Activated CD8-positive, alpha-beta memory T cell treated with anti-CD3 and anti-CD28 coated beads, Interleukin-2, amount 50 U/mL, for 24 hours (primary cell): Measurements from ENCODE around the gene PLEKHG3.
"Not testable (repeated sequence)": the region's sequence is repeated elsewhere in the genome, so short reads cannot be mapped to it uniquely, and the experiment has no call there.

Source experiments
- DNase-seq: peaks from one replicate; pipeline ENCODE4 v3.0.0-alpha.2; 2020; ENCODE audit errors: extremely low read depth

The PLEKHG3 gene

DNA sequence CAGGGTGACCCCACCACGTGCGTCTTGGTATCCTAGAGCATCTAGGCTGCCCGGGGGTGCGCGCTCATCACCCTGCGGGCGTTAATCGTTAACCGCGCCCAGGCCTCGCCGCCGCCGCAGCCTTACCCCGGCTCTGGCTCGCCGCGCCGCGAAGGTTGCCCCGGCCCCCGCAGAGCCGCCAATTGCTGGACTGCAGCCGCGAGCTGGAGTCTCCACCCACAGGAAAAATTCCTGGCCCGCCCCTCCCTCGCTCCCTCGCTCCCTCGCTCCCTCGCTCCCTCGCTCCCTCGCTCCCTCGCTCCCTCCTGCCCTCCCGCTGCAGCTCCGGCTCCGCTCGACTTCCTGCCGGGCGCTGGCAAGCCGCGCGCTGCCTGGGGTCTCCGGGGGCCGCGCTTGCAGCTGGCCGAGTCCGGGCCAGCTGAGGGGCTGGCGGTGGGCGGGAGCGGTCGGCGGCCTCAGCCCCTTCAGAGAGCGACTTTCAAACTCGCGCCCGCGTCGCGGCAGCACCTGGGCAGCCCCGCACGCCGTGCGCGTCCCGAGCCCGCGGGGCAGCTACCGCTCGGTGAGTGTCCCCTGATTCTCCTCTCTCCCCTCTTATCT is at the start of gene PLEKHG3:
TSS of gene PLEKHG3 (plus strand) at position 282 of the 600 bp plus-strand sequence. CDS start 23,208 bp downstream, outside the sequence.
- no peak for DNase-seq

DNA sequence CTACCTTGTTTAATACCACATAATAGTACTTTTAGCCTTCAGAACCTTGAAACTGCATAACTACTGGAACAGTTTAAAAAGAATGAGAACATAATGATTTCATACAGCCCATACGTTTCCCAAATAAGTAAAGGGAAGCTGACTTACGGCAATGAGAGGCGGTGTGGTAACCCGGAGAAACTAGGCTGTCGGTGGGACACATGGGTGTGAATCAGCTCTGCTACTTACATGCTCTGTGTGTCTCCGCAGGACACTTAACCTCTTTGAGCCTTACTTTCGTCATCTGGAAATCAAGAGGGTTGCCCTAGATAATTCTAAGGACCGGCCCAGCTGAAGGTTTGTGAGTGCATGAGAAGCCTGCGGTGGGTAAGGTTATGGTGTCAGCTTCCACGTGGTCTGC is 49.3 kb upstream of the PLEKHG3 start:
- no peak for DNase-seq

DNA sequence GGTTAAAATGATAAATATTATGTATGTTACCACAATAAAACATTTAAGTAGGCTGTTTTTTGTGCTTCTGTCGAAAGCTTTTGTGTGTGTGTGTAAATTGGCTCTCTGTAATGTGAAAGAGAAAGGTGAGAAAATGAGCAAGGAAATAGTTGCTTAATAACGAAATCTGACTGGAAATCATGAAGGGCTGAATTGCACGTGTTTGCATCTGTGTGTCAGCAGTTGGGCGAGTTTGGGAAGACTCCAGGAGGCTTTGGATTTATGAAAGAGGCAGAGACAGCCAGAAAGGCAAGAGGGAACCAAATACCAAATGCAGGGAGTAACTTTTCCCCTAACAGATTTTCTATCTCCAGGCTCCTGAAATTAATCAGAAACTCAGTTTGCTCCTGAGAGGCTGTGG is 47.2 kb upstream of the PLEKHG3 start:
- no peak for DNase-seq

DNA sequence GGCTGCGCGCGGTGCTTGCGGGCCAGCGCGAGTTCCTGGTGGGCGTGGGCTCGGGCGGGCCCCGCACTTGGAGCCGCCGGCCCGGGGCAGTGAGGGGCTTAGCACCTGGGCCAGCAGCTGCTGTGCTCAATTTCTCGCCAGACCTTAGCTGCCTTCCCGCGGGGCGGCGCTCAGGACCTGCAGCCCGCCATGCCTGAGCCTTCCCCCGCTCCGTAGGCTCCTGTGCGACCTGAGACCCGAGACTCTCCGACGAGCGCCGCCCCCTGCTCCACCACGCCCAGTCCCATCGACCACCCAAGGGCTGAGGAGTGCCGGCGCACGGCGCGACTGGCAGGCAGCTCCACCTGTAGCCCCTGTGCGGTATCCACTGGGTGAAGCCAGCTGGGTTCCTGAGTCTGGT is 46.0 kb upstream of the PLEKHG3 start:
- no peak for DNase-seq

DNA sequence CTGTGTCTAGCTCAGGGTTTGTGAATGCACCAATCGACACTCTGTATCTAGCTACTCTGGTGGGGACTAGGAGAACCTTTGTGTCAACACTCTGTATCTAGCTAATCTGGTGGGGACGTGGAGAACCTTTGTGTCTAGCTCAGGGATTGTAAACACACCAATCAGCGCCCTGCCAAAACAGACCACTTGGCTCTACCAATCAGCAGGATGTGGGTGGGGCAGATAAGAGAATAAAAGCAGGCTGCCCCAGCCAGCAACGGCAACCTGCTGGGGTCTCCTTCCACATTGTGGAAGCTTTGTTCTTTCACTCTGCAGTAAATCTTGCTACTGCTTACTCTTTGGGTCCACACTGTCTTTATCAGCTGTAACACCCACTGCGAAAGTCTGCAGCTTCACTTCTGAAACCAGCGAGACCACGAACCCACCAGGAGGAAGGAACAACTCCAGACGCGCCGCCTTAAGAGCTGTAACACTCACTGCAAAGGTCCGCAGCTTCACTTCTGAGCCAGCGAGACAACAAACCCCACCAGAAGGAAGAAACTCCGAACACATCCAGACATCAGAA is 45.4 kb upstream of the PLEKHG3 start:
- DNase-seq = not testable (repeated sequence)

DNA sequence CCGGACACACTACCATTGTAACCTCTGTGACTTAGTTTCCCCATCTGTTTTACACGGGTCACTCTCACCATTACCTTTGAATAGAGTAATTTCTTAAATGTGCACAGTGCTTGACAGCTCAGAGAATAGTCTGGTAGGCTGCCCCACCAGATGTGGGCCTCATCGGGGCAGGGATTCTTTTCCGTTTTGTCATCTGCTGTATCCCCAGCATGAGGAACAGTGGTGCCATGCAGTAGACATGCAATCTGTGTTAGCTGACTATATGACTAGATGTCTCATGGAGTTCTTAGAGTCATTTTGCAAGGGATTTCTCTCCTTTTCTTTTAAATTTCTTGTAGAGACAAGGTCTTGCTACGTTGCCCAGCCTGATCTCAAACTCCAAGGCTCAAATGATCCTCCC is 44.9 kb upstream of the PLEKHG3 start:
- no peak for DNase-seq

DNA sequence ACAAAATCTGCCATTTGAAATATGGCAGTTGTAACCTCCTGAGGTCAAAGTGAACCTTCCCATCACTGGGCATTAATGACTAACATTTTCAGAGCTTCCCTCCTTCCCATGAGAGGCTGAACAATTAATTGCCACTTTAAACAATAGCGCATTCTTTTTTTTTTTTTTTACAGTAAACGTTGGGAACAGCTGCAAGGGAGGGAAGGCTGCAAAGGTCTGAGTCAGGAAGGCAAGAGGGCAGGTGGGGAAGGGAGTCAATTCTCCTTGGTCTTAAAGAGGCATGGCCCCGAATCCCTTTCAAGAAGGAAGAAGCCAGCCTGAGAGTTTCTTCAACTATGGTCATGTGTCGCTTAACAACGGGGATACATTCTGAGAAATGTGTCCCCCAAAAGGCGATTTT is 41.0 kb upstream of the PLEKHG3 start:
- no peak for DNase-seq

DNA sequence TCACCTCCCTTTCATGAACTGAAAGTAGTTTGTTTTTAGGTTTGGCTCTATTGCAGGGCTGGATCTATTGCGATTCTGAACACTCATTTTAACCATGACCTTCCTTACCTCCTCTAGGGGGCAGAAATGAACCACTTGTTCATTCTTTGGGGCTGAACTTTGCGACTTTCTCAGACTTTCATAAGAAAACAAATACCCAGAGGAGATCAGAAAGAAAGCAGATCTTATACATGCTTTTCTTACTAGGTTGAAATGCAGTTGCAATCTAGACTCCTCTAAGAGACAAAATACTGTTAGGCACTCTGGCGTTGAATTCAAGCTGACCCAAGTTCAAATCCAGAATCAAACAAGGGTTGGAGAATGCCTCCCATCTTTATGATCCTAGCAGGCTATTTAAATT is 32.6 kb upstream of the PLEKHG3 start:
- DNase-seq = no peak

DNA sequence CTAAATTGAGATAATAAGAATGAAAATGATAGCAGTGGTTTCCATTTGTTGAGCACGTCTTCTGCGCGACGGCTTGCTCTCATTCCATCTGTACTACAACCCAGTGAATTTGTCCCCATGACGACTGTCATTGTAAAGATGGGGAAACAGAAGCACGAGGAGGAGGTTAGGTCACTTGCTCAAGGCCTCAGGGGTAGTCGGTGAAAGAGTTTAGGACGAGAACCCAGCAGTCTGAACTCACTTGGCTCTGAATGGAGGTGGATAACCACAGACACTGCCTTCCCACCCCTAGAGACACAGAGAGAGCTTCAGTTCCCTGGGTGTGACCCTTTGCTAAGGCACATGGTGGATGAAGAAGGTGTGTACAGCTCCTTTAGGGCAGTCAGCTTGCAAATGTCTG is 30.9 kb upstream of the PLEKHG3 start:
- no peak for DNase-seq

DNA sequence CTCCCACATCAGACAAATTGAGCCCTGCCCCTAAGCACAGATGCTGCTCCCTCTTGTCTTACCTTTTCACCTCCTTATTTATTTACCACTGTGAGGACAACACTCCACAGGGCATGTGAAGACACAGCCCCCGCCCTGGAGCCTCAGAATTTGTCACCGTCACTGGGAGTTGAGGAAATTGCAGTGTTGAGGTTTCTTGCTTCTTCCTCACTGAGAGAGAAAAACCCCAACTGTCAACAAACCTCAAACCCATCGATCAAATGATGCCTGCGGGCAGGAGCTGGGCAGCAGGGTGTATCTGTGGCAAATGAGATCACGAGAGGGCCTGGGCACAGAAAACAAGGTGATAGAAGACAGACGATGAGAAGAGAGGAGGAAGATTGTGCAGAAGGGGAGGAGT is 30.5 kb upstream of the PLEKHG3 start:
- DNase-seq = no peak

DNA sequence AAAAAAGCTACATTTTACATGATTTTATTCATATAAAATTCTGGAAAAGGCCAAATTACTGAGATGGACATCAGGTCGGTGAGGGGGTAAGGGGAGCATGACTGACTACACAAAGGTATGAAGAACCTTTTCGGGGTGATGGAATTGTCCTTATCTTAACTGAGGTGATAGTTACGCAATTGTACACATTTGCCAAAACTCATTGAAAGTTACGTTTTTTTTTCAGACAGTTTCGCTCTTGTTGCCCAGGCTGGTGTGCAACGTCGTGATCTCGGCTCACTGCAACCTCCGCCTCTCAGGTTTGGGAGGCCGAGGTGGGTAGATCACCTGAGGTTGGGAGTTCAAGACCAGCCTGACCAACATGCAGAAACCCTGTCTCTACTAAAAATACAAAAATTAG is 29.4 kb upstream of the PLEKHG3 start:
- DNase-seq = no peak

DNA sequence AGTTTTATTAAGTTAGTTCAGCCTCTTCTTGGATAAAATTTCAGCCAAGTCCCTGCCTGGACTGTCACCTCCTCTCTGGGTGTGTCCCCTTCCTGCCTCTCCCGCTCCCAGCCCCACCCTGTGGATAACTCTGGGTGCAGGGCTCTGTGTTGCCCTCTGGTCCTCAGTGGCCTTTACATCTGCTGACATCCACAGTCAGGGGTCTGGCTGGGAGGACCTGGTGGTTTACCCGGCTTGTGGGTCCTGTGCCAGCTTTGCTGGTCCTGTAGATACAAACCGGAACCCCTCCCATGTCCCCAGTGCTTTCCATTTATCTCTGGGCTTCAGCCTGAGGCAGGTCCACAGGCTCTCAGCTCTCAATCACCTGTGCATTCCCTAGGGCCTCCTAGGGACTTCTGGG is 28.9 kb upstream of the PLEKHG3 start:
- no peak for DNase-seq

DNA sequence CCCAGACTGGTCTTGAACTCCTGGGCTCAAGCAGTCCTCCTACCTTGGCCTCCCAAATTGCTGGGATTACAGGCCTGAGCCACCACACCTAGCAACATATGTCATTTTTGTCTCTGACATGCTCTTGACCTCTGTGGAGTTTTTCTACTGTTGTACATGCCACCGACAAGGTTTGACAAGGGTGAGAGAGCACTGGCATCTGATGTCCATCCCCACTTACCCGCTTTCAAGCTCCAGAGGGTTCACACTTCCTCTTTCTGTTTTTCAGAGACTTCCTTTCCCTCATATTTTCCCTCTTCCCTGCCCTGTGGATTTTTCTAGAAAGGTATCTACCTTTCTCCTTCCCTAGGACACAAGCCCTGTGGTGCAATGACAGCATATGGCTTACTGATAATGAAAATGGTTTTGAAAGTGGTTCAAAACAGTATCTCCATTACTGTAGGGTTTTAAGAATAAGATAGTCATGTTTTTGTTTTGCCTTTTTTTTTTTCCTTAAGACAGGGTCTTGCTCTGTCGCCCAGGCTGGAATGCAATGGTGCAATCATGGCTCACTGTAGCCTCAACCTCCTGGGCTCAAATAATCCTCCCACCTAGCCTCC is 27.7 kb upstream of the PLEKHG3 start:
- no peak for DNase-seq

DNA sequence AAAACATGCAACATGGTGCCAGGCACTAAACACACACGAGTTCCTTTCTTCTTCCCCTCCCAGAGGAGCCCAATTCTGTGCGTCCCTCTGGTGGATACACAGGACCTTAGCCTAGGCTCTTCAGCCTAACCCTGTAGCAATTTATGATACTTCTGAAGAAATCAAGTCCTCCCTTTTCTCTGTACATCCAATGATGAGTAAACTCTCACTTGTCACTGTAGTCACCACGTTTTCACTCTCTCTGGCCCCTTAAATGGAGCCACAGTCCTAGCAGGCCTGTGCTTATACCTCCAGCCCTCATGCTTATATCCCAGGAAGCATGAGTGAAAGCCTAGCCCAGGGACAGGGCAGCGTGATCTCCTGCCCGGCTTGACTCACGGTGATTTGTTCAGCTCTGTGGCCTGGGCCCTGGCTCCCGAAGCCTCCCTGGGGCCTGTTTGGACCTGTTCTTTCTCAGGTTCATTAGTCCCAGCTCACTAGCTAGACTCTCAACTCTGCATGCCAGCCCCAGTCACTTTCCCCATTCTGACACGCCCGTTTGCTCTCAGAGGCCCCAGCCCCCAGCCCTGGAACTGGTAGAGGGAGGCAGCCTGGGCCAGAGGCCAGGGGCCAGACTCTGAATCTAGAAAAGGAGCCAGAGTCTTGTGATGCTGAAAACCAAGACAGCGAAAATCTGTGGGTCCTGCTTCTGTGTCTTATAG is 24.1 kb upstream of the PLEKHG3 start:
- DNase-seq = no peak

DNA sequence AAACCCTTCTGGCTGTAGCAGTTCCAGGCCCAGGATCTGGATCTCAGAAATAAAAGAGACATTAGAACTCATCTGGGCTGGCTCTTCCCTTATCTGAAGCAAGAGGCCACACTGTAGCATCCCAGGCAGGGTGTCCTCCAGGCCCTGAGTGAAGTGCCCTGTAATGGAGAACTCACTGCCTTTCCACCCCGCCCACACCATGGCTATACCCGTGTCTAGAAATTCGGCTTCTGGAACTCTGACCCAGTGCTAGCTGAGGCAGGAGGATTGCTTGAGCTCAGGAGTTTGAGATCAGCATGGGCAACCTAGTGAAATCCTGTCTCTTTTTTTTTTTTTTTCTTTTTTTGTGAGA is 23.5 kb upstream of the PLEKHG3 start:
- DNase-seq = no peak

DNA sequence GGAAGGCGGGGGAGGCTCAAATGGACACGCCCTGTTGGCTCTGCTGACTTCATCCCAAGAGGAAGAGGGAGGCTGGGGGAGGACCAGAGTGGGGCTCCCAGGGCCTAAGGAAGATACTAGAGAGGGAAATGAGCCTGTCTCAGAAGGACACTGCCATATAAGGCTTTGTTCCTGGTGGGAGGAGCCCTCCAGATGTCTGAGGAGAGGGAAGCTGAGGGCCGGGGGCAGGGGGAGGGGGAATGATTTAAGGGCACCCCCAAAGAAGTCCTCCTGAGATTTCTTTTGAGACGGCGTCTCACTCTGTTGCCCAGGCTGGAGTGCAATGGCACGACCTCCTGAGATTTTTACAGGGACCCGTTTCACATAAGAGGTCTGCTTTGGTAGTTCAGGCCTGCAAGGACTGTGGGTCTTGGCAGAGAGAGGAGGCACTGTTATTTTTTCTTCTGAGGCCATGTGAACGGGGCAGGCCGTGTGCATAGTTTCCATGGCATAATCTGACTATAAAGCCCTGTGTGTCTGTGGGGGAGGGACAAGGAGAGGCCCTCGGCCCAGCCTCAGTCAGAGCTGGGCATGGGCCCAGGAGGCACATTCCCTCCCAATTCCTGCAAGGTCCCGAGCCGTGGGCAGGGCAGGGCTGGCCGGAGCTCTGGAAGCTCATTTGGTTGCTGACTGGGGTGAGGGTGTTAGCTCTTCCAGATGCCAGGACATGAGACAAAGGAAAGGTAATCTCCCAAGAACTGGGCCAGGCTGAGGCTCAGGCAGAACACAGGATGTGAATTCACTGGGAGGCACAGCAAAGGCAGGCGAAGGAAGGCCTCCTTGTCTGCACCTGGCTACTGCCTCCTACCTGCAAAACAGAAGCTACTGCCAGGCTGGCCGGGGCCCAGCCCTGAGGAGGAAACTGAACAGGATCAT is 22.2 kb upstream of the PLEKHG3 start:
- no peak for DNase-seq

DNA sequence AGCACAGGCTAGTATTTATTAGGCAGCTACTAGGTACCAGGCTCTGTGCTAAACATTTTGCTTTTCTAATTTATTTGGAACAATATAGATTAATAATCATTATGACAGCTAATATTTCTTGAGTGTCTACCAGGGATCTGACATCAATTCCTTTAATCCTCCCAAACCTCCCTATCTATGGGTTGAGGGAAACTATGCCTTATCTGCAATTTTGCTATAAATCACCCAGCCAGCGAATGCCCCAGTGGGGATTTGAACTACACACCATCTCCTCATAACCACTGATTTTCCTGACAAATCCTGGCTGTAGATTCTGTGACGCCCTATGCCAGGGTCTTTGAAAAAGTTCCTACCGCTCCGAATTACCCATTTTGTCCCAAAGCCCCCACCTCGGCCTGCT is 21.4 kb upstream of the PLEKHG3 start:
- DNase-seq = no peak

DNA sequence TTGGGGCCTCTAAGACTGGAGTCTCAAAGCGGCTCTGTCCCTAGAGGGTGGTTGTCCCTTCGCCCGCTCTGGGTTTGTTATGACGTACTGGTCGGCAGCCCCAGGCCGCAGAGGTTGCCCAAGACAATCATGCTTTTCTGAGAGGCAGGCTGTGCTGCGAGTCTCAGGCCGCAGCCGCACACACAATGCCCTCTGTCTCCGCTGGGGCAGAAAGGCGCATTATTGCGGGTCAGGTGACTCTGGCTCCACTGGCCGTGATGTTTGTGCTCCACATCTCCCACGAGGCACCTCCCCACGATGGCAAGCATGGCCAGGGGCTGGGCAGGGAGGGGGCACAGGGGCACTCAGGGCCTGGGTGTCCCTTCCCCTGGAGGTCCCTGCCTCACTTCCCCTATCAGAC is 21.0 kb upstream of the PLEKHG3 start:
- DNase-seq = no peak

DNA sequence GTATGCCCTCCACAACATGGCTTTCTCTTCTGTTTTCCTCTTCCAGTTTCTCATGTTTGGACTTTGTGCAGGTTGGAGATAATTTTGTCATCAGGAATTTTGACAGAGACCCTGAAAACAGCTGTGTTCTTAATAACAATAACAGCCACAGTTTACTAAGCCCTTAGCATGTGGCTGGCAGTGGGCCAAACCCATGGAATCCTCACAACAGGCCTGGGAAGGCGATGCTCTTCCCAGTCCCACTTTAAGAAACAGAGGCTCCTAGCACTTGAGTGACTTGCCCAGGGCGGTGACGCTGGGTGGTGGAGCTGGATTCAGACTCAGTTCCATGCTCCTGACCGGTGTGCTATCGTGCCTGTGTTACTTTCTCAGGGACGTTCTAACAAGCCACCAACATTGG is 20.1 kb upstream of the PLEKHG3 start:
- DNase-seq = no peak

DNA sequence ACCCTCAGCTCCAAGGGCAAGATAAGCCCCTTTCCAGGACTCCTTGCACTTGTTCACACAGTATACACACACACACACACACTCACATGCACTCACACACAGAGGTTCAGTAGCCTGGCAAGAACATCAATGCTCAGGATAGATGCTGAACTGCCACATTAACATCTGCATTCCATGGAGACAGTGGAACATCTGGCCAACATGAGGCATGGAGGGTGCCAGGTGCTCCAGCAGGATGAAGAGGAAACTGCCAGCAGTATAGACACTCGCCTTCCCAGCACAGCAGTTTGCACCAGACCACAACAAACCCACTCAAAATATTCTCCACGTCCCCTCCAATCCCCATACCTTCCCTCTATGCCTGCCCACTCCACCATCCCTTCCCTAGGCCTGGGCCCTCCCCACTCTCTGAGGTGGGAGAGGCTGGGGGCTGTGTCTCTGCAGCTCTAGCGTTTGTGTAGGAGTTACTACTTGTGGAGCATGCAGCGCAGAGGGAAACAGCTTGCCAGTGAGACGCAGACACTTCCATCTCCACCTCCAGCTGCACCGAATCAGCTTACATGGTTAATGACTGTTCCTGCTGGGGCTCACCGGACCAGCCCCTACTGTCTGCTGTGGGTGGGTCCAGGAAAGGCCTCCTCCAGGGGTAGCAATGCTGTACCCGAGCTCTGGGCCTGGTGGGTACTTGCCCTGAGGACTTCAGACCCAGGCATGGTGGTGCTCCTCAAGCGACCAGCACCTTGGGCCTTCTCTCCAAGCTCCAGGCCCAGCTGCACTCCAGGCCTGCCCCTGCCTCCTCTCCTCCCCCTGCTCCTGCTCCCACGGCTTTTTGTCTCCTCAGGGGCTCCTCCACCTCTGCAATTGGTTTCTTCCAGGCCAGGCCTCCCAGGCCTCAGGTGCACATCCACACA is 18.6 kb upstream of the PLEKHG3 start:
- no peak for DNase-seq

DNA sequence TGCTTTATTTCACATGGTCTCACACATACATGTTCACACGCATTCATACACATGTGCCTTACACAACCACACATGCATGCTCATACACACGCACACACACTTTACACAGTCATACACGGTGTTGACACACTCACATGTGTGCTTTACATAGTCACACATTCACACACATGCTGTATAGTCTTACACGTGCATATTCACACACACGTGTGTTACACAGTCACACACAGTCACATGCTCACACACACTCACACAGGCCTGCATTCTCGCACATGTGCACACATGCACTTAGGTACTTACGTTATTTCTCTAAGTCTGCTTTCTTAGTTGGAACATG is 18.0 kb upstream of the PLEKHG3 start:
- DNase-seq = no peak
